Hindlimb muscle (tissue), 1 donor: ENCODE measurements around the gene ATOX1. TPM values are rescaled to one million over a fixed set of nuclear protein-coding genes. Genes with fewer than 3 reads are reported as not detected.
A peak's percentile ranks its signal among the peaks of the same experiment; 100 is the strongest.

ENCODE experiments used
- DNase-seq: peaks from one replicate; pipeline ENCODE4 v3.0.0-alpha.2; 2013
- polyA plus RNA-seq: library from polyadenylated mRNA; unstranded; fragments of 120-200 nt; gene quantifications from one replicate; pipeline ENCODE4 v1.2.1, GENCODE V29; 2013; ENCODE audit not compliant: insufficient read length

The ATOX1 gene
- polyA plus RNA-seq, 1 donor: 44.0 TPM

- DNase-seq: peak; percentile 83
Measured at GRCh38 chr5:151770383-151771258, 12.2 kb upstream of the ATOX1 start.

- DNase-seq: no peak
Measured at GRCh38 chr5:151766975-151767374, 8.5 kb upstream of the ATOX1 start.

DNA sequence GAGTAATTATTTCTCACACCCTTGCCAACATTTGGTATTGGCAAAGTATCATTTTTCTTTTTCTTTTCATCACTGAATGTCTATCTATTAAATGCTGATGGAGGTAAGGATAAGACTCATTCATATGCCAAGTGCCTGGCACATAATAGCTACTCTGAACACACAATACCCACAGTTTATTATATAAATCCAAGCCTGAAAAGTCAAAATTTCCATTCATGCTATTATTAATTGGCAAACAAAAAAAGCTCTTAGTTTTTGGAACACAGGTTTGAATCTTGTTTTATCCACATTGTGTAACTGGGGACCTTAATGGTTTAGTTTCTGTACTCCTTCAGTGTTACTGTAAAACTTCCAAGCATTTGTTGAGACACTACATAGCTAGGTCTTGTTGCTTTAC, 6.4 kb upstream of the ATOX1 start:
- no peak for DNase-seq

GRCh38 chr5:151758141-151758429, 346 bp downstream of the ATOX1 start:
- no peak for DNase-seq

GRCh38 chr5:151757233-151758140, 944 bp downstream of the ATOX1 start:
- no peak for DNase-seq

DNA sequence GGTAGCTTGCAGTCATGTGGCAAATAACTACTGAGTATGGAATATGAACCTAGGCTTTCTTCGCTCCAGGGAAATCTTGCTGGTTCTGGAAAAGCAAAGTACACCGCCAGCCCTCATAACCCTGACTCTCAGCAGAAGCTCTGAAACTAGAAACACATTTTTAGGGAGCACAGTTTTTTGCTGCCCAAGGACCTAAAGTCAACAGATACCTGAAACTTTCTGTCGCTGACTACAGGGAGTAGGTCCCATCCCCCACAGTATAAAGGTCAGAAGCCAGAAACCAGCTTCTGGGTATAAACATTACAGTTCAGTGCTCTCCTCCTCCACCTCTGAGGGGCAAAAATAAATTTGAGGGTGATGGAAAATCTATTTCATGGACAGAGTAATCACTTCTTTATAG, 3.0 kb downstream of the ATOX1 start:
- DNase-seq: no peak

DNA sequence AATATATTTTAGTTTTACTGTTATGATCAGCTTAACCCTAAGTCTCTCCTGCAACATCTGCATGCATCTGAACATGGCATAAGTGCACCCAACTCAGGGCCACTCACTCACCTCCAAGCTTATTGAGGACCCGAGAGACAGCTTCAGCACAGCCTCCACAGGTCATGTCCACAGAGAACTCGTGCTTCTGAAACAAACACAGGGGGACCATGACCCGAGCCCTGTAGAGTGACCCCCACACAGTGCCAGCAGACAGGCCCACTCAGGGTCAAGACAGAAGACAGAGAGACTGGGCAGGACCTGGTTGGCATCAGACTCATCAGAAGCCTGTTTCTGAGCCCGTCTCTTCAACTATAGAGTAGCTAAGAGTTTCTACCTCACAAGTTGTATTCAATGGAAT, 6.8 kb downstream of the ATOX1 start:
- DNase-seq: no peak

DNA sequence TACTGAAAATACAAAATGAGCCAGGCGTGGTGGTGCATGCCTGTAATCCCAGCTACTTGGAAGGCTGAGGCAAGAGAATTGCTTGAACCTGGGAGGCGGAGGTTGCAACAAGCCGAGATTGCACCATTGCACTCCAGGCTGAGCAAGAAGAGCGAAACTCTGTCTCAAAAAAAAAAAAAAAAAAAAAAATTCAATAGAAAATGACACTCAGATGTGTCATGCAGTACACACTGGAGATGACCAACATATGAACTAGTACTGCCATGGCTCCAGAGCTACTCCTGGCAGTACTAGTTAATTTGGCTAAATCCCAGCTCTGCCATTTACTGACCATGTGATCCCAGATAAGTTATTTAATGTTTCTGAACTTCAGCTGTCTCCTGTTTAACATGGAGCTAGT, 7.3 kb downstream of the ATOX1 start:
- DNase-seq: no peak

DNA sequence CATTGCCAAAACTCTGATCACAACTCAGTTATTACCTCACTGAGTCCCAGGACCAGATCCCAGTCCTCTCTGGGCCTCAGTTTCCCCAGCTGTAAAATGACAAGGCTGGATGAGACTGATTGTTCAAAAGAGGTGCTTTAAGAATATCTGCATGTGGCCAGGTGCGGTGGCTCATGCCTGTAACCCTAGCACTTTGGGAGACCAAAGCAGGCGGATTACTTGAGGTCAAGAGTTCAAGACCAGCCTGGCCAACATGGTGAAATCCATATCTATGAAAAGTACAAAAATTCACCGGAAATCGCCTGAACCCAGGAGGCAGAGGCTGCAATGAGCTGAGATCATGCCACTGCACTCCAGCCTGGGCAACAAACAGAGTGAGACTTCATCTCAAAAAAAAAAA, 8.3 kb downstream of the ATOX1 start:
- DNase-seq: no peak

DNA sequence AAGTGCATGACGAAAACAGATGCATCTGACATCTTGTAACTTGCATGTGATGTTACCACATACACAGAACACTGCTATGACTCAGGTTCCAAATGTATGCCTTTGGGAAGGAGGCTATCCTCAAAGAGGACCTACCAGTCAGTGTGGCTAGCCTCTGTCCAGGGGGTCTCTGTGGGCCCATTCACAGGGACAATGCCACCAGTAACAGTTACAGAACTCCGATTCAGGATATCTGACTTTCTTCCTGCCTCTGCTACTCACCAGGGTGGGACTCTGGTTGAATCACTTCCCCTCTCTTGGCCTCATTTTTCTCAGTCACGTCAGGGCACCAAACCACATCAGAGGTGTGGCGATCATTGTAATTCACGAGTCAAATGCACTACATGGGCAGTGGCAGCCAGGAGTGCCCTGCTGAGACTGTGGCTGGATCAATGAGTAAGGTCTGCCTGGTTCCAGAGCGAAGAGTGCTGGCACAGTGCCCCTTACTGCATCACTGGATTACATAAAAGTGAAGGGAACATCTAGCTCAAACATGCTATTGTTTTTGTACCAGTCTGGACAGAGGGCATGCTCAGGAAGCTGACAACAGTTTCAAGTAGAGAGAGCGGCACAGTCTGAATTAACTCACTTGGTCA, 13.2 kb downstream of the ATOX1 start:
- no peak for DNase-seq

DNA sequence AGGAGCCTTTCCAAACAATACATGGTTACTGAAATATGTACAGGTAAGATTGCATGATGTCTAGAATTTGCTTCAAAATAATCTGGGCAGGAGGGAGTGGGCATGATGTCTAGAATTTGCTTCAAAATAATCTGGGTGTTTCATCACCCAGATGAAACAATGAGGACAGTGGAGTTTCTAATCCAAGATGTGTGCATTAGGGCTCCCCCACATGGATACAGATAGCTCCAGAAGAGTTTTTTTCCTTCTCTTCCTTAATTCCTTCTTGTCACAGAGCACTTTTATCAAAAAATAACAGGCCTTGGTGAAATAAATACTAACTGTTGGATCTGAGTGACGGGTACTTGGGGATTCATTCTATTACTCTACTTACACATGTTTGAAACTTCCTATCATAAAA, 14.9 kb downstream of the ATOX1 start:
- no peak for DNase-seq

DNA sequence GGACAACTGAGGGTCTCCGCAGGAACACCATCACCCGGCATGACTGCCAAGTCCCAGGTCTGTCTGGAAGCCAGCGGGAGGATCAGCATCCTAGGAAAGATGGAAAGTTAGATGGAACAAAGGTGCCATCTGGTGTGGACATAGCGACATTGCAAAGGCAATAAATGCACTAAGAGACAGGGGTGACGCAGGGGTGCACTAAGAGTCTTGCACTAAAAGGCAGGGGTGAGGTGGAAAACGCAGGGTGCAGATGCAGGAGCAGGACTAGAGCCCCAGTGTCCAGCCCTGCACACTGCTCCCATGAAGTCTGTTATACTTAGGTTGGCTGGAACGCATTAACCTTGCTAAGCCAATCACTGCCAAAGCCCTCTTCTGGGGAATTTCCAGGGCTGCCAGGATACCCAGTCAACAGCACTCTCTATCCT, 15.5 kb downstream of the ATOX1 start:
- peak; percentile 69 for DNase-seq

GRCh38 chr5:151741678-151742423, 16.6 kb downstream of the ATOX1 start:
- no peak for DNase-seq

DNA sequence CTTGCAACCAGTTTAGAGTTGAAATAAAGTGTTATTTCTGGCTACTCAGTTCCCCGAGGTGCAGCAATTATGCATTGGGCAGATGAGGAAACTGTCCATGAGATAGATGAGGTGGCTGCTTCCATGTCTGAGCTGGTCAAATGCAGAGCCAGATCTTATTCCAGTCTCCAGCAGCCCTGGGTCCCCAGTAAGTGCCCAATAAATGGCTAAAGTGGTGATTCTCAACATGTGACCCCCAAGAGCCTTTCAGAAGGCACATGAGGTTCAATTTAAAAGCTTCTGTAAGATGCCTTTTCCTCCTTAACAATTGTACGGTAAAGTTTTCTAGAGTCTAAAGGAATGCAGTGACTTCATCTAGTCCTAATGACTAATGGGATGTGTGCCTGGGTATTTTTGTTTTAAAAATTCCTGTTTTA, 17.5 kb downstream of the ATOX1 start:
- no peak for DNase-seq

GRCh38 chr5:151740336-151740942, 18.0 kb downstream of the ATOX1 start:
- DNase-seq: peak; percentile 91

DNA sequence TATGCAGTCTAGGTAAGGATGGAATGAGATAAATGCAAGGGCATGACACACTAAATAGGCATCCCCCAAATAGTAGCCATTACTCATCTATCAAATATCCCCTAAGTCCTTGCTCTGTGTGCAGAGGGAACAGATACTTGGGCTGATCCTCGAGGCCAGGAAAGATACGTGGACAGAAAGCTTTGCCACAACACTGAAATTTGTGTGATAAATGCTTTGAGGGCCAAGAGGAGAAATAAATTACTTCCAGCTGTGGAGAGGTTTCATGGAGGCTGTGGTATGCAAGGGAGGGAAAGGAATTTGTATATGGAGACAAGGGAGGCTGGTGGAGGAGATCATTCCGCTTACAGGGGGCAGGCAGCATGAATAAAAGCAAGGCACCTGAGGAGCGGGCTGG, 18.5 kb downstream of the ATOX1 start:
- DNase-seq: no peak

GRCh38 chr5:151739395-151739794, 19.0 kb downstream of the ATOX1 start:
- DNase-seq: no peak

GRCh38 chr5:151738125-151738848, 20.1 kb downstream of the ATOX1 start:
- DNase-seq: no peak

- DNase-seq: no peak
Measured at GRCh38 chr5:151737431-151737830, 21.0 kb downstream of the ATOX1 start.

GRCh38 chr5:151735646-151736045, 22.8 kb downstream of the ATOX1 start:
- DNase-seq: no peak

GRCh38 chr5:151734064-151734408, 24.4 kb downstream of the ATOX1 start:
- no peak for DNase-seq
